CD4-positive, alpha-beta T cell treated with Interleukin-2 at 100 ng/mL for 4 hours (primary cell): ENCODE measurements around the gene CCDC116.

ENCODE experiments used
- DNase-seq: peaks from one replicate; pipeline ENCODE4 v3.0.0-alpha.2; 2020; ENCODE audit warnings: low spot score

The CCDC116 gene

GRCh38 chr22:21681566-21682370 is 49.2 kb downstream of the CCDC116 start:
- DNase-seq = no peak

GRCh38 chr22:21682385-21683175 is 50.0 kb downstream of the CCDC116 start:
- no peak for DNase-seq

- DNase-seq = no peak
Observed at GRCh38 chr22:21683401-21683811, 50.8 kb downstream of the CCDC116 start.

- no peak for DNase-seq
Observed at GRCh38 chr22:21684492-21685163, 52.1 kb downstream of the CCDC116 start.

- DNase-seq = no peak
Observed at GRCh38 chr22:21685164-21685513, 52.6 kb downstream of the CCDC116 start.

- no peak for DNase-seq
Observed at GRCh38 chr22:21686193-21686608, 53.6 kb downstream of the CCDC116 start.
